ENCODE measurements around the gene NCAPD2. TPM values are rescaled to one million over a fixed set of nuclear protein-coding genes. Genes with fewer than 3 reads are reported as not detected.
"Not testable (repeated sequence)": the region's sequence is repeated elsewhere in the genome, so short reads cannot be mapped to it uniquely, and the experiment has no call there.

Gene NCAPD2
- polyA plus RNA-seq, 1 donor (not counting 4 experiments of a cell fraction or from before 2014, with no cell fraction given), result 33.7 TPM

DNA sequence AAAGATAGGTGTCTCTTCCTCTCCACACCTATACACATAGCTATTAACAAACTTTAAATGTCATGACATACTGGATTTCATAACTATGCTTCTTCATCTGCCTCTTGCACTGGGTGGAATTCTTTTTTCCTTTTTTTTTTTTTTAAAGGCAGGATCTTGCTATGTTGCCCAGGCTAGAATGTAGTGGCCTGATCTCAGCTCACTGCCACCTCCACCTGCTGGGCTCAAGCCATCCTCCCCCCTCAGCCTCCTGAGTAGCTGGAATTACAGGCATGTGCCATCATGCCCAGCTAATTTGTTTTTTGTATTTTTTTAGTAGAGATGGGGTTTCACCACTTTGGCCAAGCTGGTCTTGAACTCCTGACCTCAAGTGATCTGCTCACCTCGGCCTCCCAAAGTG, 5.7 kb upstream of the NCAPD2 start:
- no peak overlapping the region for H2AFZ ChIP-seq (ENCODE audit: control insufficient read depth, low read length)
- H3K9me1 ChIP-seq (ENCODE audit: control insufficient read depth, extremely low read depth, insufficient read depth, low read length), result no peaks in the 10 kb centered on the region
- H3K4me2 ChIP-seq (ENCODE audit: control insufficient read depth, extremely low read depth, insufficient read depth, low read depth, low read length), result no peak overlapping the region
- H3K9me3 ChIP-seq (ENCODE audit: control insufficient read depth, low read depth, low read length), result no peaks in the 10 kb centered on the region
- FAIRE-seq, result no peak
- H3K79me2 ChIP-seq (ENCODE audit: control insufficient read depth, insufficient read depth, low read length), result peaks cover 12% of the 10 kb centered on the region
- no peak overlapping the region for H3K27ac ChIP-seq (ENCODE audit: control insufficient read depth, insufficient read depth, low read length)
- H3K36me3 ChIP-seq (ENCODE audit: control insufficient read depth in 2 of 2, extremely low read depth in 1 of 2, insufficient read depth in 2 of 2, low read length in 2 of 2), result no peaks in the 10 kb centered on the region
- no peaks in the 10 kb centered on the region for H4K20me1 ChIP-seq (ENCODE audit: control insufficient read depth, extremely low read depth, insufficient read depth, low read length)
- H3K9ac ChIP-seq (ENCODE audit: control insufficient read depth, extremely low read depth, insufficient read depth, low read length), result no peak overlapping the region
- no peak overlapping the region for H3K4me3 ChIP-seq (ENCODE audit: control insufficient read depth in 2 of 3, extremely low read depth in 1 of 3, insufficient read depth in 2 of 3, low read depth in 1 of 3, low read length in 3 of 3)
- no peaks in the 10 kb centered on the region for H3K27me3 ChIP-seq (ENCODE audit: control insufficient read depth, extremely low read depth, insufficient read depth, low read length)
- no peak for TF ChIP-seq EZH2 (IDR thresholded peaks at IDR 0.05; ENCODE audit: low read length)
- TF ChIP-seq, protein P1, sequence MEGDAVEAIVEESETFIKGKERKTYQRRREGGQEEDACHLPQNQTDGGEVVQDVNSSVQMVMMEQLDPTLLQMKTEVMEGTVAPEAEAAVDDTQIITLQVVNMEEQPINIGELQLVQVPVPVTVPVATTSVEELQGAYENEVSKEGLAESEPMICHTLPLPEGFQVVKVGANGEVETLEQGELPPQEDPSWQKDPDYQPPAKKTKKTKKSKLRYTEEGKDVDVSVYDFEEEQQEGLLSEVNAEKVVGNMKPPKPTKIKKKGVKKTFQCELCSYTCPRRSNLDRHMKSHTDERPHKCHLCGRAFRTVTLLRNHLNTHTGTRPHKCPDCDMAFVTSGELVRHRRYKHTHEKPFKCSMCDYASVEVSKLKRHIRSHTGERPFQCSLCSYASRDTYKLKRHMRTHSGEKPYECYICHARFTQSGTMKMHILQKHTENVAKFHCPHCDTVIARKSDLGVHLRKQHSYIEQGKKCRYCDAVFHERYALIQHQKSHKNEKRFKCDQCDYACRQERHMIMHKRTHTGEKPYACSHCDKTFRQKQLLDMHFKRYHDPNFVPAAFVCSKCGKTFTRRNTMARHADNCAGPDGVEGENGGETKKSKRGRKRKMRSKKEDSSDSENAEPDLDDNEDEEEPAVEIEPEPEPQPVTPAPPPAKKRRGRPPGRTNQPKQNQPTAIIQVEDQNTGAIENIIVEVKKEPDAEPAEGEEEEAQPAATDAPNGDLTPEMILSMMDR (optimal IDR thresholded peaks at IDR 0.05 in 1 of 3, IDR thresholded peaks at IDR 0.05 in 1 of 3, conservative IDR thresholded peaks at IDR 0.05 in 1 of 3; ENCODE audit: extremely low read depth in 1 of 3, insufficient read depth in 2 of 3, low read length in 3 of 3), result no peak
- dilution Hi-C loops (cut with MboI; ENCODE audit: extremely low pct_ligation_motif_present, low sequenced_read_pairs), result no loop called here
- H3K4me1 ChIP-seq (ENCODE audit: control insufficient read depth, extremely low read depth, insufficient read depth, low read length), result peaks cover 7% of the 10 kb centered on the region
- DNase-seq (ENCODE audit: low read depth, low spot score), result no peak

DNA sequence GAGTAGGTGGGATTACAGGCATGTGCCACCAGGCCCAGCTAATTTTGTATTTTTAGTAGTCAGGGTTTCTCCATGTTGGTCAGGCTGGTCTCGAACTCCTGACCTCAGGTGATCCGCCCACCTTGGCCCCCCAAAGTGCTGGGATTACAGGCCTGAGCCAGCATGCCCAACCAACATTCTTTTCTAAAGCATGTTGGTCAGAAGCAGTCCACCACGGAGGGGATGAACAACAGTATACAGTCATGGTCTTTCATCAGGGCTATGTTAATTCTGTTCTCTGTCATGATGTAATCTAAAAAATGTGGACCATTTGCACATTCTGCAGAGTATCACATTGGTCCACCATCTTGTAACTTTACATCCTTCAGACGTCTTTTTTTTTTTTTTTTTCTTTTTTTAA, 4.5 kb upstream of the NCAPD2 start:
- DNase-seq (ENCODE audit: low read depth, low spot score), result no peak

DNA sequence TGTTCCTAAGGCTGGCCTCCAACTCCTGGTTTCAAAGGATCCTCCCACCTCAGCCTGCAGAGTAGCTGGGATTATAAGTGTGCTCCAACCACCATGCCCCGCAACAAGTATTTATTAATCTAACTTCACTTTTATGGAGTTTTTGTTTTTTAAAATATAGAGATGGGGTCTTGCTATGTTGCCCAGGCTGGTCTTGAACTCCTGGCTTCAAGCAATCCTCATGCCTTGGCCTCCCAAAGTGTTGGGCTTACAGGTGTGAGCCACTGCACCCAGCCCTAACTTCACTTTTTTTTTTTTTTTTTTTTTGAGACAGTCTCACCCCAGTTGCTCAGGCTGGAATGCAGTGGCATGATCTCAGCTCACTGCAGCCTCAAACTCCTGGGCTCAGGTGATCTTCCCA, 3.2 kb upstream of the NCAPD2 start:
- DNase-seq (ENCODE audit: low read depth, low spot score); H3K4me3 ChIP-seq (ENCODE audit: control insufficient read depth in 2 of 3, extremely low read depth in 1 of 3, insufficient read depth in 2 of 3, low read depth in 1 of 3, low read length in 3 of 3); H4K20me1 ChIP-seq (ENCODE audit: control insufficient read depth, extremely low read depth, insufficient read depth, low read length); H2AFZ ChIP-seq (ENCODE audit: control insufficient read depth, low read length); H3K36me3 ChIP-seq (ENCODE audit: control insufficient read depth in 2 of 2, extremely low read depth in 1 of 2, insufficient read depth in 2 of 2, low read length in 2 of 2); FAIRE-seq; H3K9me1 ChIP-seq (ENCODE audit: control insufficient read depth, extremely low read depth, insufficient read depth, low read length); H3K9me3 ChIP-seq (ENCODE audit: control insufficient read depth, low read depth, low read length); H3K4me2 ChIP-seq (ENCODE audit: control insufficient read depth, extremely low read depth, insufficient read depth, low read depth, low read length); dilution Hi-C loops (cut with MboI; ENCODE audit: extremely low pct_ligation_motif_present, low sequenced_read_pairs); H3K9ac ChIP-seq (ENCODE audit: control insufficient read depth, extremely low read depth, insufficient read depth, low read length); H3K27me3 ChIP-seq (ENCODE audit: control insufficient read depth, extremely low read depth, insufficient read depth, low read length); H3K27ac ChIP-seq (ENCODE audit: control insufficient read depth, insufficient read depth, low read length): not testable (repeated sequence)
- Histone ChIP-seq H3K79me2 (ENCODE audit: control insufficient read depth, insufficient read depth, low read length) (peaks cover 24% of the 10 kb centered on the region), H3K4me1 (ENCODE audit: control insufficient read depth, extremely low read depth, insufficient read depth, low read length) (peaks cover 20% of the 10 kb centered on the region)

More for the DNA sequence above, 4.5 kb upstream of the NCAPD2 start:
- Histone ChIP-seq H3K27ac (ENCODE audit: control insufficient read depth, insufficient read depth, low read length) (no peak overlapping the region), H4K20me1 (ENCODE audit: control insufficient read depth, extremely low read depth, insufficient read depth, low read length) (no peaks in the 10 kb centered on the region), H3K9me3 (ENCODE audit: control insufficient read depth, low read depth, low read length) (no peaks in the 10 kb centered on the region), H3K4me3 (ENCODE audit: control insufficient read depth in 2 of 3, extremely low read depth in 1 of 3, insufficient read depth in 2 of 3, low read depth in 1 of 3, low read length in 3 of 3) (no peak overlapping the region), H3K79me2 (ENCODE audit: control insufficient read depth, insufficient read depth, low read length) (peaks cover 13% of the 10 kb centered on the region), H3K36me3 (ENCODE audit: control insufficient read depth in 2 of 2, extremely low read depth in 1 of 2, insufficient read depth in 2 of 2, low read length in 2 of 2) (no peaks in the 10 kb centered on the region), H3K9me1 (ENCODE audit: control insufficient read depth, extremely low read depth, insufficient read depth, low read length) (no peaks in the 10 kb centered on the region), H2AFZ (ENCODE audit: control insufficient read depth, low read length) (no peak overlapping the region), H3K4me2 (ENCODE audit: control insufficient read depth, extremely low read depth, insufficient read depth, low read depth, low read length) (no peak overlapping the region), H3K27me3 (ENCODE audit: control insufficient read depth, extremely low read depth, insufficient read depth, low read length) (no peaks in the 10 kb centered on the region), H3K9ac (ENCODE audit: control insufficient read depth, extremely low read depth, insufficient read depth, low read length) (no peak overlapping the region), H3K4me1 (ENCODE audit: control insufficient read depth, extremely low read depth, insufficient read depth, low read length) (peaks cover 10% of the 10 kb centered on the region)
- FAIRE-seq, result no peak
- dilution Hi-C loops (cut with MboI; ENCODE audit: extremely low pct_ligation_motif_present, low sequenced_read_pairs), result no loop called here
- TF ChIP-seq EZH2 (IDR thresholded peaks at IDR 0.05; ENCODE audit: low read length), result no peak
- TF ChIP-seq, protein P1 (optimal IDR thresholded peaks at IDR 0.05 in 1 of 3, IDR thresholded peaks at IDR 0.05 in 1 of 3, conservative IDR thresholded peaks at IDR 0.05 in 1 of 3; ENCODE audit: extremely low read depth in 1 of 3, insufficient read depth in 2 of 3, low read length in 3 of 3), result no peak
